KMS-11 (cell line): Measurements from ENCODE around the gene LGALS1.

Experiments
- H2AFZ ChIP-seq: fragments of 200-600 bp; sonication (generic); 2 replicates; pipeline ENCODE4 v1.6.1; 2016; ENCODE audit warnings: antibody characterized with exemption, mixed run types, low read depth
- H3K27ac ChIP-seq: fragments of 200-600 bp; sonication (generic); 2 replicates; pipeline ENCODE4 v1.6.1; 2016; ENCODE audit warnings: mild to moderate bottlenecking, mixed run types
- H3K27me3 ChIP-seq: fragments of 200-600 bp; sonication (generic); 2 replicates; pipeline ENCODE4 v1.6.1; 2017; ENCODE audit warnings: mild to moderate bottlenecking, low read depth, mixed run types, moderate library complexity; ENCODE audit not compliant: insufficient read depth
- H3K36me3 ChIP-seq: fragments of 200-600 bp; sonication (generic); 2 replicates; pipeline ENCODE4 v1.6.1; 2017; ENCODE audit warnings: mild to moderate bottlenecking, mixed run types; ENCODE audit not compliant: insufficient read depth
- H3K4me1 ChIP-seq: fragments of 200-600 bp; sonication (generic); 2 replicates; pipeline ENCODE4 v1.6.1; 2016; ENCODE audit warnings: mild to moderate bottlenecking, low read depth, mixed run types; ENCODE audit not compliant: poor library complexity, severe bottlenecking
- H3K4me2 ChIP-seq: fragments of 200-600 bp; sonication (generic); 2 replicates; pipeline ENCODE4 v1.7.0; 2016; ENCODE audit warnings: mild to moderate bottlenecking, mixed run types
- H3K4me3 ChIP-seq: fragments of 200-600 bp; sonication (generic); IDR thresholded peaks from 2 replicates; pipeline ENCODE4 v1.6.1; 2017; ENCODE audit warnings: low read depth, low read length, mixed read lengths; ENCODE audit not compliant: insufficient read depth
- H3K79me2 ChIP-seq: fragments of 200-600 bp; sonication (generic); 2 replicates; pipeline ENCODE4 v1.6.1; 2016; ENCODE audit warnings: low read depth, mixed run types; ENCODE audit not compliant: insufficient read depth
- H3K9ac ChIP-seq: fragments of 200-600 bp; sonication (generic); 2 replicates; pipeline ENCODE4 v1.6.1; 2016; ENCODE audit warnings: mild to moderate bottlenecking, mixed run types
- H4K20me1 ChIP-seq: fragments of 200-600 bp; sonication (generic); 2 replicates; pipeline ENCODE4 v1.6.1; 2016; ENCODE audit warnings: mild to moderate bottlenecking, mixed run types; ENCODE audit not compliant: insufficient read depth
- CTCF ChIP-seq: fragments of 200-600 bp; sonication (generic); conservative IDR thresholded peaks from 2 replicates; pipeline ENCODE4 v1.6.1; 2017; ENCODE audit warnings: low read depth, mild to moderate bottlenecking, antibody characterized with exemption, low read length, moderate library complexity, mixed read lengths

The LGALS1 gene

GRCh38 chr22:37701141-37701786 lies 25.8 kb downstream of the LGALS1 start:
- Histone ChIP-seq H2AFZ (no peak overlapping the region), H3K27me3 (no peaks in the 10 kb centered on the region), H3K27ac (no peak overlapping the region), H3K4me1 (no peaks in the 10 kb centered on the region), H3K79me2 (no peaks in the 10 kb centered on the region), H3K36me3 (no peaks in the 10 kb centered on the region), H4K20me1 (no peaks in the 10 kb centered on the region), H3K4me3 (no peak overlapping the region), H3K4me2 (no peak overlapping the region), H3K9ac (no peak overlapping the region)
- no peak for TF ChIP-seq CTCF

GRCh38 chr22:37703906-37704305 lies 28.5 kb downstream of the LGALS1 start:
- H3K36me3 ChIP-seq = no peaks in the 10 kb centered on the region
- no peak overlapping the region for H3K27ac ChIP-seq

GRCh38 chr22:37704645-37705044 lies 29.2 kb downstream of the LGALS1 start:
- no peak for TF ChIP-seq CTCF
- Histone ChIP-seq H3K79me2 (no peaks in the 10 kb centered on the region), H3K36me3 (no peaks in the 10 kb centered on the region), H3K9ac (no peak overlapping the region), H3K4me3 (no peak overlapping the region), H3K27me3 (no peaks in the 10 kb centered on the region), H4K20me1 (no peaks in the 10 kb centered on the region), H3K4me2 (no peak overlapping the region), H3K4me1 (peaks cover 8% of the 10 kb centered on the region), H3K27ac (no peak overlapping the region), H2AFZ (no peak overlapping the region)

More at GRCh38 chr22:37703906-37704305, 28.5 kb downstream of the LGALS1 start:
- no peak overlapping the region for H3K4me3 ChIP-seq
- H3K79me2 ChIP-seq = no peaks in the 10 kb centered on the region
- H3K27me3 ChIP-seq = no peaks in the 10 kb centered on the region
- H3K9ac ChIP-seq = no peak overlapping the region
- H3K4me2 ChIP-seq = no peak overlapping the region
- no peak overlapping the region for H2AFZ ChIP-seq
- no peaks in the 10 kb centered on the region for H4K20me1 ChIP-seq
- TF ChIP-seq CTCF = no peak
- H3K4me1 ChIP-seq = peaks cover 1% of the 10 kb centered on the region

GRCh38 chr22:37705205-37705604 lies 29.8 kb downstream of the LGALS1 start:
- H3K9ac ChIP-seq = no peak overlapping the region
- peaks cover 8% of the 10 kb centered on the region for H3K4me1 ChIP-seq
- no peaks in the 10 kb centered on the region for H3K79me2 ChIP-seq
- H3K4me2 ChIP-seq = no peak overlapping the region
- H4K20me1 ChIP-seq = no peaks in the 10 kb centered on the region
- no peak overlapping the region for H2AFZ ChIP-seq
- no peaks in the 10 kb centered on the region for H3K27me3 ChIP-seq
- no peak overlapping the region for H3K27ac ChIP-seq
- no peak overlapping the region for H3K4me3 ChIP-seq
- no peak for TF ChIP-seq CTCF
- H3K36me3 ChIP-seq = no peaks in the 10 kb centered on the region
